ENCODE data around the gene E4F1. TPM values are rescaled to one million over a fixed set of nuclear protein-coding genes. Genes with fewer than 3 reads are reported as not detected.

E4F1 gene, protein sequence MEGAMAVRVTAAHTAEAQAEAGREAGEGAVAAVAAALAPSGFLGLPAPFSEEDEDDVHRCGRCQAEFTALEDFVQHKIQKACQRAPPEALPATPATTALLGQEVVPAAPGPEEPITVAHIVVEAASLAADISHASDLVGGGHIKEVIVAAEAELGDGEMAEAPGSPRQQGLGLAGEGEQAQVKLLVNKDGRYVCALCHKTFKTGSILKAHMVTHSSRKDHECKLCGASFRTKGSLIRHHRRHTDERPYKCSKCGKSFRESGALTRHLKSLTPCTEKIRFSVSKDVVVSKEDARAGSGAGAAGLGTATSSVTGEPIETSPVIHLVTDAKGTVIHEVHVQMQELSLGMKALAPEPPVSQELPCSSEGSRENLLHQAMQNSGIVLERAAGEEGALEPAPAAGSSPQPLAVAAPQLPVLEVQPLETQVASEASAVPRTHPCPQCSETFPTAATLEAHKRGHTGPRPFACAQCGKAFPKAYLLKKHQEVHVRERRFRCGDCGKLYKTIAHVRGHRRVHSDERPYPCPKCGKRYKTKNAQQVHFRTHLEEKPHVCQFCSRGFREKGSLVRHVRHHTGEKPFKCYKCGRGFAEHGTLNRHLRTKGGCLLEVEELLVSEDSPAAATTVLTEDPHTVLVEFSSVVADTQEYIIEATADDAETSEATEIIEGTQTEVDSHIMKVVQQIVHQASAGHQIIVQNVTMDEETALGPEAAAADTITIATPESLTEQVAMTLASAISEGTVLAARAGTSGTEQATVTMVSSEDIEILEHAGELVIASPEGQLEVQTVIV
- total RNA-seq (2014; rRNA removed; shearing (Covaris generic)), result 9.6 and 20.1 TPM in 2 replicates

GRCh38 chr16:2223221-2223941 is at the start of gene E4F1:
Gene E4F1 (plus strand): TSS chr16:2223591. CDS start chr16:2223614, 23 bp downstream.
- peak; percentile 99 for DNase-seq (ENCODE audit: low read depth)

GRCh38 chr16:2173916-2174315 is 49.5 kb upstream of the E4F1 start:
- DNase-seq (ENCODE audit: low read depth), result no peak

GRCh38 chr16:2174396-2175131 is 48.8 kb upstream of the E4F1 start:
- DNase-seq (ENCODE audit: low read depth), result no peak

DNA sequence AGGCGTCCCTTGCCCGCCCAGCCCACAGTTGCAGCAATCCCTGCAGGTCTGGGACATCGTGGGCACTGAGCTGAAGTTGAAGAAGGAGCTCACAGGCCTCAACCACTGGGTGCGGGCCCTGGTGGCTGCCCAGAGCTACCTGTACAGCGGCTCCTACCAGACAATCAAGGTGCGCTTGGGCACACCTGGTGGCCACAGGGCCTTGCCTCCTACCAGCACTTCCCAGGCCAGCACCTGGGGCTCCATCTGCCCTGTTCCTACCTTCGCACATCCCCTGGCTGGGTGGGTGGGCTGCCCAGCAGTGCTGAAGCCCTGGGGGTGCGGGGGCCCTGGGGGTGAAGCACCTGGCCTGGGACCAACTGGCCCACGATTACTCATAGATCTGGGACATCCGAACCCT is 47.9 kb upstream of the E4F1 start:
- no peak for DNase-seq (ENCODE audit: low read depth)

- DNase-seq (ENCODE audit: low read depth), result no peak
Measured at GRCh38 chr16:2176047-2176446, 47.3 kb upstream of the E4F1 start.

DNA sequence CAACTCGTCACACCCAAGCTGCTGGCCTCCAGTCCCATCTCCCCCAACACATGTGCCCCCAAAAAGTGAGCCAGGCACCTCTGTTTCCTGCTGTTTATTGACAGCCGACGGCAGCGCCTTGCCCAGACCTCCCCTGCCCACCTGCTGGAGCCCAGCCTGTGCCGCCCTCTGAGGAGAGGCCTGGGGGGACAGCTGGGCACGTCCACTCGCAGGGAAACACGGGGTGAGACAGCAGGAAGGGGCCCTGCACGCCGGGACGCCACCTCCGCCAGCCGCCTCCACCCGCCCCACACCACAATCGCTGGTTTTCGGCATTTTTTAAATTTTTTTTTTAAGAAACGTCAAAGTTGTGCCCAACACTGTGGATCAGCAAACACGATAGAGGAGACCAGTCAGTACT is 46.3 kb upstream of the E4F1 start:
- DNase-seq (ENCODE audit: low read depth), result no peak

GRCh38 chr16:2177561-2177960 is 45.8 kb upstream of the E4F1 start:
- DNase-seq (ENCODE audit: low read depth), result no peak

- no peak for DNase-seq (ENCODE audit: low read depth)
Measured at GRCh38 chr16:2178321-2179106, 44.9 kb upstream of the E4F1 start.

GRCh38 chr16:2179107-2179501 is 44.3 kb upstream of the E4F1 start:
- no peak for DNase-seq (ENCODE audit: low read depth)

DNA sequence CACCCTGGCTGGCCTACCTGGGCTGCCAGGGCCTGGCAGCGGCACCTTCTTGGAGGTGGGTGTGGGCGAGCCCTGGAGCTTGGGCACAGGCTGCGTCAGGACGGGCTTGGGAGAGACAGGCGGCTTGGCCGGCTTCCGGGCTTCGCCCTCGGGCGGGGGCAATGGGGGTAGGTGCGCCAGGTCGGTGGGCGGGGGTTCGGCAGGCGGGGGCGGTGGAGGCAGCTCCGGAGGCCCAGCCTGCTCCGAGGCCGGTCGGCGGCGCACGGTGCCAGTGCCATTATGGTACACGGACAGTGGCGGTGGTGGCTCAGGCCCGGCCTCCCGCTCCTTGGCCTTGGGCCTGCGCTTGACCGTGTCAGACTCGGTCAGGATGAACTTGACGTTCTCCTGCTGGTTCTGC is 43.8 kb upstream of the E4F1 start:
- no peak for DNase-seq (ENCODE audit: low read depth)

DNA sequence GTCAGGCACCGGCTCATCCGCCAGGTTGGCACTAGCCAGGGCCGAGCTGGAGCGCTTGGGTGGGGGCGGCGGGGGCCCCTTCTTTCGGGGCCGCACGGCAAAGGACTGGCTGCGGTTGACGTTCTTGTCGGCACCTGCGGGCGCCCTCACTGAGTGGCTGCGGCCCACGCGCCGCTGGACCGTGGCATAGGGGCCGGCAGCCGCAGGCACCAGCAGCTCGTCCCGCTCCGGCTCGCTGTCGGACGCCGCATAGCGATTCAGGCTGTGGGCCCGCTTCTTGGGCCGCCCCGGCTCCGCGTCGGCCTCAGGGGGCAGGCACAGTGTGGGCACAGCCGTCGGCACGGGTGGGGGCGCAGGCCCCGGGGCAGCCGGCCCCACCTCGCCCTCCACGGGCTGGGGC is 42.9 kb upstream of the E4F1 start:
- no peak for DNase-seq (ENCODE audit: low read depth)

DNA sequence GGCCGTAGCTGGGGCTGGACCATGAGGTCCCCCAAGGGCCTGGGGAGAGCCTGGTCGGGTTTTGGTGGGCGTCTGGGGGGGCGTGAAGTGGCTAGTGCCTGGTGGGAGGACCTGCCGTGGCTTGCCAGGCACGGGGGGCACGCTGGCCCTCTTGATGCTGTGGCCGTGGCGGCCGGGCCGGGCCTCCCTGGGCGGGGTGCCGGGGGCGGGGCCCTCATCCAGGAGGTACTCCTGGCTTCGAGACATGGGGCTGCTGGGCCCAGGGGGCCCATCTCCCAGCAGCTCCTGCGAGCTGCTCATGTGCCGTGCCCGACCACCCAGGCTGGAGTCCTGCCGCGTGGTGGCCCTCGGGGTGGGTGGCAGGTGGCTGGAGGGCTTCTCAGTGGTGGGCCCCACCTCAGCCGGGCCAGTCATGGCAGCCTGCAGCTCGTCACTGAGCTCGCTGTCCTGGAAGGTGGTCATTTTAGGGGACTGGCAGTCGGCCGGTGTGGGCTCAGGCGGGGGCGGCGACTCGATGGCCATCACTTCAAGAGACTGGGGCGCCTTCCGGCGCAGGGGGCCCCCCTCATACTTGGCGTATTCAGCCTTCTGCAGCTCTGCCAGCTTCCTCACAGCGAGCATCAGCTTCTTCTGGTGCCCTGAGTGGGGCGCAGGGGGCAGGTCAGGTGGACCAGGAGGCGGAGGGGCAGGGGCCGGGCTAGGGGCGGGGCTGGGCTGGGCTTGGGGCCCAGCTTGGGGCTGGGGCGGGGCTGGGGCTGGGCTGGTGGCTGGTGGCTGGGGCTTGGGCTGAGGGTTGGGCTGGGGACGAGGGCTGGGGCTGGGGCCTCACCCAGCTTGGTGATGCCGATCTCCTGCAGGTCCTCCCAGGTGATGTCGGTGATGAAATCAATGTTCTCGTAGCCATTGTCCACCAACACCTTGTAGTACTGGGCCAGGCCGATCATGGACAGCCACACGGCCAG is 42.1 kb upstream of the E4F1 start:
- DNase-seq (ENCODE audit: low read depth), result no peak

GRCh38 chr16:2181952-2182351 is 41.4 kb upstream of the E4F1 start:
- no peak for DNase-seq (ENCODE audit: low read depth)

DNA sequence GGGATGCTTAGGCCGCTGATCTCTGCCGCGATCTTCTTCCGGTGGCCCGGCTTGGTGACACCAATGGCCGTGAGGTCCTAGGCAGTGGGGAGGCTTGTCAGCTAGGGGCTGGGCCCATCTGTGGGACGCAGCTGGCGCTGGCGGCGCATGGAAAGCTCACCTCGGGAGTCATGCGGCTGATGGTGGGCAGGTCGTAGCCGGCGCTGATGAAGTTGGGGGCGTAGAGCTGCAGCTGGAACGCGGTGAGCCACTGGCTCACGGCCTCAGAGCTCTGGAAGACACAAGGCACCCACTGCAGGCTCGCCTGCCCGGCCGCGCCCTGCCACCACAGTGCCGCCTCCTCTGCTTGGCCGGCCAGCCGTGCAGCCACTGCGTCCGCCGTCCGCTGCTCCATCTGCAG is 39.7 kb upstream of the E4F1 start:
- DNase-seq (ENCODE audit: low read depth), result no peak

GRCh38 chr16:2184346-2184745 is 39.0 kb upstream of the E4F1 start:
- no peak for DNase-seq (ENCODE audit: low read depth)

- no peak for DNase-seq (ENCODE audit: low read depth)
Measured at GRCh38 chr16:2184962-2185361, 38.4 kb upstream of the E4F1 start.

- DNase-seq (ENCODE audit: low read depth), result no peak
Measured at GRCh38 chr16:2186064-2186463, 37.3 kb upstream of the E4F1 start.

GRCh38 chr16:2186505-2186904 is 36.9 kb upstream of the E4F1 start:
- DNase-seq (ENCODE audit: low read depth), result no peak

GRCh38 chr16:2187212-2187611 is 36.2 kb upstream of the E4F1 start:
- DNase-seq (ENCODE audit: low read depth), result no peak

GRCh38 chr16:2188395-2188794 is 35.0 kb upstream of the E4F1 start:
- DNase-seq (ENCODE audit: low read depth), result no peak
